Natural killer cell treated with Interleukin-12 subunit alpha and Interleukin-12 subunit beta and Interleukin-15 and Interleukin-18, amount 100 ng/mL, for 72 hours (primary cell): ENCODE measurements around the gene PLEKHS1. TPM values are rescaled to one million over a fixed set of nuclear protein-coding genes. Genes with fewer than 3 reads are reported as not detected.
"Not testable (repeated sequence)": the region's sequence is repeated elsewhere in the genome, so short reads cannot be mapped to it uniquely, and the experiment has no call there.

Experiments used
- ATAC-seq, 2 donors: fragments of 150-1000 bp; cut with Tn5 transposase in 1 of 2; sonication (Bioruptor Pico), chemical (Tn5 transposase) in 1 of 2; 2 replicates each; pipeline ENCODE4 v1.10.0; 2021
- DNase-seq: peaks from one replicate; pipeline ENCODE4 v3.0.0; 2022; ENCODE audit warnings: low spot score
- H3K27ac Mint-ChIP-seq, 2 donors: 1 replicate in 1 of 2; 2 replicates in 1 of 2; pipeline ENCODE4 v1.8.0; 2022; ENCODE audit warnings: mixed read lengths in 2 of 2, mild to moderate bottlenecking in 1 of 2, moderate library complexity in 1 of 2
- H3K27me3 Mint-ChIP-seq, 2 donors: 1 replicate in 1 of 2; 2 replicates in 1 of 2; pipeline ENCODE4 v1.8.0; 2022; ENCODE audit warnings: mixed read lengths in 2 of 2
- H3K36me3 Mint-ChIP-seq: one replicate; pipeline ENCODE4 v1.8.0; 2022; ENCODE audit warnings: mixed read lengths
- H3K4me1 Mint-ChIP-seq, 2 donors: 1 replicate in 1 of 2; 2 replicates in 1 of 2; pipeline ENCODE4 v1.8.0; 2022; ENCODE audit warnings: low read depth in 2 of 2, mixed read lengths in 2 of 2, mild to moderate bottlenecking in 1 of 2
- H3K4me3 Mint-ChIP-seq: one replicate; pipeline ENCODE4 v1.8.0; 2022; ENCODE audit warnings: mixed read lengths
- H3K9me3 Mint-ChIP-seq: 2 replicates; pipeline ENCODE4 v1.8.0; 2022; ENCODE audit warnings: mixed read lengths
- total RNA-seq, 2 donors: library from RNA; stranded (reverse); gene quantifications; one replicate each; pipeline ENCODE4 v1.2.3, GENCODE V29; 2022

The PLEKHS1 gene
- total RNA-seq, 2 donors from 2014 or later: 0.12 to 0.81 TPM

- peaks cover 0 to 5% of the 10 kb centered on the region in 2 donors for H3K27me3 Mint-ChIP-seq
- H3K4me3 Mint-ChIP-seq: no peak overlapping the region
- DNase-seq (no peak), ATAC-seq (no peak)
- no peak overlapping the region for H3K27ac Mint-ChIP-seq
- no peaks in the 10 kb centered on the region for H3K36me3 Mint-ChIP-seq
- no peaks in the 10 kb centered on the region for H3K9me3 Mint-ChIP-seq
- H3K4me1 Mint-ChIP-seq: no peaks in the 10 kb centered on the region
Measured at GRCh38 chr10:113782986-113783704, 31.7 kb downstream of the PLEKHS1 start.

GRCh38 chr10:113788604-113789083 is 37.2 kb downstream of the PLEKHS1 start:
- ATAC-seq: no peak
- H3K4me3 Mint-ChIP-seq: no peak overlapping the region

DNA sequence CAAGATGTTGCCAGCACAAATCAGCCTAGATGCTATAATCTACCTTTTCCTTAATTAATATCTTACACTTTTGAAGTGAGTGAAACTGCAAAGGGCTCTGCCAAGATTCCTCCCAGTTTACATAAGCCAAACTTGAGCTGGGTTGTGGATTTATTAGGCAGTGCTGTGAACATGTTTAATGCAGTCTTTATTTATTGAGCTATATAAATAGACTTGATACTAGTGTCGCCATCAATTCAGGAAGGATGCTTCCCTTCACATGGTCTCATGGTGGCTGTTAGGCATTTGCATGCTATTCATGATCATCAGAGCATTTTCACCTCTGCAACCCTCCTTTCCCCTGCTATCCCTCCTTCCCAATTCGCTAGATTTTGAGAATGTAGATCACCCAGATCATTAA is 40.2 kb downstream of the PLEKHS1 start:
- ATAC-seq (no peak), DNase-seq (no peak)
- H3K27ac Mint-ChIP-seq: no peak overlapping the region
- peaks cover 0 to 9% of the 10 kb centered on the region in 2 donors for H3K4me1 Mint-ChIP-seq
- no peaks in the 10 kb centered on the region for H3K36me3 Mint-ChIP-seq
- peaks cover 28 to 29% of the 10 kb centered on the region in 2 donors for H3K27me3 Mint-ChIP-seq
- H3K9me3 Mint-ChIP-seq: no peaks in the 10 kb centered on the region
- no peak overlapping the region for H3K4me3 Mint-ChIP-seq

More at GRCh38 chr10:113788604-113789083, 37.2 kb downstream of the PLEKHS1 start:
- Mint-ChIP-seq H3K4me1 (peaks cover 0 to 9% of the 10 kb centered on the region in 2 donors), H3K27me3 (peaks cover 7 to 18% of the 10 kb centered on the region in 2 donors), H3K36me3 (no peaks in the 10 kb centered on the region), H3K9me3 (no peaks in the 10 kb centered on the region), H3K27ac (no peak overlapping the region)
- no peak for DNase-seq

DNA sequence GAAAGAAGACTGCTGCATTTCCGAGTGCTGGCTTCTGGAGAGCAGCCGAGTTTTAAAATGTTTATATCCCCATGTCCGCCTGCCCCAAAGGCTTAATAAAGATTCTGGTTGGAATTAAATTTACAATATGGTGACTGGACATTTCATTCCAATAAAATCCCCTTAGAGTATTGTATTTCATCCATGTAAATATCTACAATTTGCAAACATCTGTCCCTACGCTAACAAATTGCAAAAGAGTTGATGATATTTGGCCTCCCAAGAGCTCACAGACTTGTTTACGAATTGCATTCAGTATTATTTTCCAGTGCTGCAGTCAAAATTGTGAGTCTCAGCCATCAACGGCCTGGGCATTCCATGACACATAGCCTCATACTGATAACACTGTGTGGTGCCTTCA is 50.1 kb downstream of the PLEKHS1 start:
- no peaks in the 10 kb centered on the region for H3K36me3 Mint-ChIP-seq

DNA sequence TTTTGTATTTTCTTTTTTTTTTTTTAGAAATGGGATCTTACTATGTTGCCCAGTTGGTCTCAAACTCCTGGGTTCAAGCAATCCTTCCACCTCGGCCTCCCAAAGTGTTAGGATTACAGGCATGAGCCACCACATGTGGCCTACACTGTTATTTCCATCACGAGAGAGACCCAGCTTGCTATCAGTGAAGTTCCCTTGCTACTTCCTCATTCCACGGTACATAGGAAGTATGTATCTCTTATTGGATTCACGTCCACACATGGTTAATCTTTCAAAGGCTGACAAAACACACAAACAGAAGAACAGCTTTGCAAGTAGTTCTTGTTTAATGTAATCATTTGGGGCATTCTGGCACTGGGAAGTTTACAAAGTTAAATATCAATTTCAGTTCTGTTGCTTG is 51.5 kb downstream of the PLEKHS1 start:
- Mint-ChIP-seq H3K4me1 (no peaks in the 10 kb centered on the region), H3K36me3 (no peaks in the 10 kb centered on the region), H3K4me3 (no peak overlapping the region), H3K27me3 (peaks cover 5 to 20% of the 10 kb centered on the region in 2 donors), H3K9me3 (no peaks in the 10 kb centered on the region), H3K27ac (no peak overlapping the region)
- DNase-seq: no peak
- ATAC-seq: no peak

More for the DNA sequence above, 50.1 kb downstream of the PLEKHS1 start:
- H3K27me3 Mint-ChIP-seq: peaks cover 16 to 23% of the 10 kb centered on the region in 2 donors
- ATAC-seq (no peak), DNase-seq (no peak)
- no peaks in the 10 kb centered on the region for H3K4me1 Mint-ChIP-seq
- H3K27ac Mint-ChIP-seq: no peak overlapping the region
- no peaks in the 10 kb centered on the region for H3K9me3 Mint-ChIP-seq
- H3K4me3 Mint-ChIP-seq: no peak overlapping the region

DNA sequence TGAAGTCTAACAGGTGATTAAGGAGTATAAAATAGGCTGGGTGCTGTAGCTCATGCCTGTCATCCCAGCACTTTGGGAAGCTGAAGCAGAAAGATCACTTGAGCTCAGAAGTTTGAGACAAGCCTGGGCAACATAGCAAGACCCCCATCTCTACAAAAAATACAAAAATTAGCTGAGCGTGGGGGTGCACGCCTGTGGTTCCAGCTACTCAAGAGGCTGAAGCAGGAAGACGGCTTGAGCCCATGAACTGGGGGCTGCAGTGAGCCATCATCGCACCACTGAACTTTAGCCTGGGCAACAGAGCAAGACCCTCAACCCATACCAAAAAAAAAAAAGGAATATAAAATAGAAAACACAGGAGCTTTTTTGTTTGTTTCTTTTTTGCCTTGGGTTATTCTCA is 55.0 kb downstream of the PLEKHS1 start:
- Mint-ChIP-seq H3K36me3 (no peaks in the 10 kb centered on the region), H3K27me3 (peaks cover 22 to 23% of the 10 kb centered on the region in 2 donors), H3K27ac (no peak overlapping the region), H3K9me3 (no peaks in the 10 kb centered on the region), H3K4me1 (no peaks in the 10 kb centered on the region), H3K4me3 (no peak overlapping the region)
- no peak for ATAC-seq
- DNase-seq: no peak

DNA sequence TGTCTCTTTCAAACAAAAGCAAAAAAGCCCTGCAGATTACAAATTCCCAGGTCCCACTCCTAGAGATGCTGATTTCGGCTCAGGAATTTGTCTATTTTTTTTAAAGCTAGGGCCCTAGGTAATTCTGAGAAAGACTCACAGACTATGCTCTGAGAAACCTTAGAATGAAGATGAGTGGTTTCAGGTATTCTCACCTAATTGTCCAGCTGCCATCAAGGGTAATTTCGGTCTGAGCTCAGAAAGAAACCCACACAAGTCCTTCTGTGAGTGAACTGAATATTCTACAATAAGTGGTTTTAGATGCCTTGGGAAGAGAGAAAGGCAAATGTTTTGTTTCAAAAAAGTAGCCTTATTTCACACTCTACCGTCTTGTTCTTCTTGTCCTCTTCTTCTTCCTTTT is 56.7 kb downstream of the PLEKHS1 start:
- H3K36me3 Mint-ChIP-seq: no peaks in the 10 kb centered on the region
- no peak overlapping the region for H3K4me3 Mint-ChIP-seq
- peaks cover 30 to 39% of the 10 kb centered on the region in 2 donors for H3K27me3 Mint-ChIP-seq
- ATAC-seq (no peak), DNase-seq (no peak)
- H3K4me1 Mint-ChIP-seq: no peaks in the 10 kb centered on the region
- no peaks in the 10 kb centered on the region for H3K9me3 Mint-ChIP-seq
- H3K27ac Mint-ChIP-seq: no peak overlapping the region

GRCh38 chr10:113814700-113815099 is 63.2 kb downstream of the PLEKHS1 start:
- H3K27ac Mint-ChIP-seq, H3K9me3 Mint-ChIP-seq, H3K4me1 Mint-ChIP-seq, DNase-seq, H3K4me3 Mint-ChIP-seq, H3K36me3 Mint-ChIP-seq, ATAC-seq: not testable (repeated sequence)
- peaks cover 14 to 41% of the 10 kb centered on the region in 2 donors for H3K27me3 Mint-ChIP-seq

- no peak overlapping the region for H3K27ac Mint-ChIP-seq
- DNase-seq: no peak
- H3K27me3 Mint-ChIP-seq: peaks cover 5 to 7% of the 10 kb centered on the region in 2 donors
- H3K4me3 Mint-ChIP-seq: no peak overlapping the region
- no peaks in the 10 kb centered on the region for H3K9me3 Mint-ChIP-seq
- no peak for ATAC-seq
- no peaks in the 10 kb centered on the region for H3K36me3 Mint-ChIP-seq
- H3K4me1 Mint-ChIP-seq: no peaks in the 10 kb centered on the region
Measured at GRCh38 chr10:113819989-113820388, 68.5 kb downstream of the PLEKHS1 start.

GRCh38 chr10:113820507-113820906 is 69.0 kb downstream of the PLEKHS1 start:
- H3K27me3 Mint-ChIP-seq: peaks cover 5 to 7% of the 10 kb centered on the region in 2 donors
- H3K4me3 Mint-ChIP-seq: no peak overlapping the region
- H3K27ac Mint-ChIP-seq: no peak overlapping the region
- ATAC-seq (peak in 1 of 2 donors; percentile 13), DNase-seq (no peak)
- no peaks in the 10 kb centered on the region for H3K4me1 Mint-ChIP-seq
- H3K36me3 Mint-ChIP-seq: no peaks in the 10 kb centered on the region
- no peaks in the 10 kb centered on the region for H3K9me3 Mint-ChIP-seq

GRCh38 chr10:113821306-113821705 is 69.8 kb downstream of the PLEKHS1 start:
- not testable (repeated sequence) for H3K4me1 Mint-ChIP-seq, H3K4me3 Mint-ChIP-seq, H3K9me3 Mint-ChIP-seq, H3K27me3 Mint-ChIP-seq, DNase-seq, ATAC-seq, H3K36me3 Mint-ChIP-seq, H3K27ac Mint-ChIP-seq

DNA sequence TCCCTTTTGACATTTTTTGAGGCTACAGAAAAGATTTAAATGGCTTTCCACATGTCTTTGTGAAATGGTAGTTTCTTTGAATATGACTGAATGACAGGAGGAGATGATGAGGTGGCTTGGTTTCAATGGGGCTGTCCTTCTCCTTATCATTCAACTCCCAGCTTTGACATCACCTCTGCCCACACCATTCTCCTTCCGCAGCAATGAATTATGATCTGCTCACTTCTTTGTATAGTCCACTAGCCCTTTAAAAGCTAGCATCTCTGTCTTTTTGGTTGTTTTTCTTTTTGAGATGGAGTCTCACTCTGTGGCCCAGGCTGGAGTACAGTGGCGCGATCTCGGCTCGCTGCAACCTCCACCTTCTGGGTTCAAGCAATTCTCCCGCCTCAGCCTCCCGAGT is 70.7 kb downstream of the PLEKHS1 start:
- DNase-seq: no peak
- ATAC-seq: no peak
- Mint-ChIP-seq H3K27ac (no peak overlapping the region), H3K36me3 (no peaks in the 10 kb centered on the region), H3K4me1 (no peaks in the 10 kb centered on the region), H3K4me3 (no peak overlapping the region), H3K9me3 (no peaks in the 10 kb centered on the region), H3K27me3 (peaks cover 7 to 13% of the 10 kb centered on the region in 2 donors)

DNA sequence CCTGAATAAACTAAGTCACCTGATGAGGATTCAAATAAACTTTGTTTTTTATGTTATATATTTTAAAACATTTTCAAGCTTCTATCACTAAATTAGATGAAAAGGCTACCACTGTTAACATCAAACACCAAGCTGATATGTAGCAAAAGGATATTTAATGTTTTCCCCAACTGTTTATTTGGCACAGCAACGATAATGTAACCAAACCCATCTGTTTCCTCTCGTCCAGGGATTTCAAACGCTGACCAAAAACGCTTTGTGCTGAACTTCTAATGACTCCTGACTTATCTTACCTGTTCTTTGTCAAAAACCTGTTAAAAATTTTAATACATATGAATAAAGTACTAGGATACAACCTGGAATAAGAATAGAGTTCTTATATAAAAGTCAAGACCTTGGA is 71.9 kb downstream of the PLEKHS1 start:
- H3K27ac Mint-ChIP-seq: no peak overlapping the region
- H3K4me1 Mint-ChIP-seq: no peaks in the 10 kb centered on the region
- H3K4me3 Mint-ChIP-seq: no peak overlapping the region
- H3K9me3 Mint-ChIP-seq: no peaks in the 10 kb centered on the region
- DNase-seq: no peak
- H3K36me3 Mint-ChIP-seq: no peaks in the 10 kb centered on the region
- no peak for ATAC-seq
- peaks cover 7 to 15% of the 10 kb centered on the region in 2 donors for H3K27me3 Mint-ChIP-seq

DNA sequence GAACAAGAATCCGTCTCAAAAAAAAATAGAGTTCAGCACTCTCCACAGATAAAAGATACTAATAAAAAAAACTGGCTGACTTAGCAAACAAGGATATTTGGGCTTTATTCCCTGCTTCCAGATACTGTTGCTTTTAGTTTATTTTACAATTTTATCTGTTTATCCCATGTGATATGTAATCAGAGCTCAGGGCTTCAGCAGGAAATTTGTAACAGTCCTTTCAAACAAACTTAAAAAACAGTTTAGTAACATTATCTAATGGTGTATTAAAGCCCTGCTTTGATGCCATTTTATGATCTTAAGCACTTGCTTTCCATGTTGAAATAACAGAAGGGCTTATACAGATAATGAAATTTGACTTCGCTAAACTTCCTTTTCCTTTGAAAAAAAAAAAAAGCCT is 74.3 kb downstream of the PLEKHS1 start:
- Mint-ChIP-seq H3K27ac (no peak overlapping the region), H3K4me1 (no peaks in the 10 kb centered on the region), H3K27me3 (peaks cover 2 to 10% of the 10 kb centered on the region in 2 donors), H3K4me3 (no peak overlapping the region), H3K36me3 (no peaks in the 10 kb centered on the region), H3K9me3 (no peaks in the 10 kb centered on the region)
- ATAC-seq: no peak
- DNase-seq: no peak
